NCI-H82 treated with DMSO at 0.1 percent for 48 hours (cell line): Measurements from ENCODE around the gene STAG3.
"Not testable (repeated sequence)": the region's sequence is repeated elsewhere in the genome, so short reads cannot be mapped to it uniquely, and the experiment has no call there.

Source experiments
- DNase-seq: peaks from one replicate; lab custom pipeline; 2025; ENCODE audit not compliant: unreplicated experiment; lab: John Stamatoyannopoulos, UW

The STAG3 gene

DNA sequence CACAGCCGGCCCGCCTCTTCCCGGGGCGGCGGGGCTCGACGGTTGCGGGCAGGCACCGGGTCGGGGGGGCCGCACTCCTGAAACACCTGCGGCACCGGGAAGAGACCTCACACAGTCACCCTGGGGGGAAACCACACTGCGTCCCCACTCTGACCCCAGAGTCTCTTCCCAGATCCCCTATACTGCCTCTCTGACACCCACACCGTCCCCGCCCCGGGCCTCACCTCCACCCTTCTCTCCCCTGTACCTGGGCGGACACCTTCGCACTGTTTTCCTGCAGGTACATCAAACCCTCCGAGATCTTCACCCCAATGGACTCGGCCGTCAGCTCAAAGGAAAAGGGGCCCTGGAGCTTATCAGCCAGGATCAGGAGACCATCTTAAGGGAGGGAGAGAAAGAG, 5.9 kb upstream of the STAG3 start:
- no peak for DNase-seq

DNA sequence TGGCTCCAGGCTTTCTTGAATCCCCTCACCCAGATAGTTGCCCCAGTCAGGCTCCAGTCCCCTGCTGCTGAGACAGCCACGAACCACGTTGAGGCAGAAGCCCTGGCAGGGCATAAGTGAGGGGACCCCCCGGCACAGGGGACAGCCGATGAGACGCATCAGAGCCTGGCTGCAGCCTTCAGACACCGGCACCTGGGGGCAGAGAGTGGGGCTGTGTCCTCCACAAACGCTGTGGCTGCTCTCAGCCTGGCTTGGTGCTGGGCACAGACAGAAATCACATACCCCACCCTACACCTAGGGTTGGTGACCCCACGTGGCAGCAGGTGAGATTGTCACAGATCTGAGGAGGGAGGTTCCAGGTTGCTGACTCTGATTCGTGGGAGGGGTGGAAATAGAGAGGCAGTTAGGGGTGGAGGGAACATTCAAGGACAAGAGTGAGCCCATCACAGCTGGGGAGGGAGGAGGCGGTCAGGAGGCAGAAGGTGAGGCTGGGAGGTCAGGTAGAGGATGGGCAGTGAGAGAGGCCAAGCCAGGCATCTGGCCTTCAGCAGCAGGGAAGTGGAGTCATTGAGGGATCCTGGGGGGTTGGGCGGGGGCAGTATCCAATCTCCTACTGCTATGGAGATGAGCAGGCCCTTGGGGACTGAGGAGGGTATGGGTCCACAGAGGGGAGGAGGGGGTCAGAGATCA, 3.8 kb upstream of the STAG3 start:
- DNase-seq, result no peak

DNA sequence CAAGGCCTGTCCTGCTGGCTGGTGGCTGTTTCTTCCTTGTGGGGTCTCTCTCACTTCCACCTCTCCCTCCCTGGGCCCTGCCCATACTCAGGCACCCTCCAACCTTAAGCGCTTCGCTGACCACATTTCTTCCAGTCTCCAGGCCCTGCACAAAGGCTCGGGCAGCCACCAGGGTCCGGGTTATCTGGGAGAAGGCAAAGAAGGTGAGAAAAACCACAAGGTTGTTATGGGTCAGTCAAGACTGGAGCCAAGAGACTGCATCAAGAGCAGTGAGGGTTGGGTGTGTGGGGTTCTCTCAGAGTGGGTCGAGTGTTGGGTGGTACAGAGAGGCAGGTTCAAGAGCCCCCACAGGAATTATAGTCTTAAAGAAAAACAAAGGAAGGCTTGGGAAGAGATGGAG, 3.1 kb upstream of the STAG3 start:
- DNase-seq, result no peak

DNA sequence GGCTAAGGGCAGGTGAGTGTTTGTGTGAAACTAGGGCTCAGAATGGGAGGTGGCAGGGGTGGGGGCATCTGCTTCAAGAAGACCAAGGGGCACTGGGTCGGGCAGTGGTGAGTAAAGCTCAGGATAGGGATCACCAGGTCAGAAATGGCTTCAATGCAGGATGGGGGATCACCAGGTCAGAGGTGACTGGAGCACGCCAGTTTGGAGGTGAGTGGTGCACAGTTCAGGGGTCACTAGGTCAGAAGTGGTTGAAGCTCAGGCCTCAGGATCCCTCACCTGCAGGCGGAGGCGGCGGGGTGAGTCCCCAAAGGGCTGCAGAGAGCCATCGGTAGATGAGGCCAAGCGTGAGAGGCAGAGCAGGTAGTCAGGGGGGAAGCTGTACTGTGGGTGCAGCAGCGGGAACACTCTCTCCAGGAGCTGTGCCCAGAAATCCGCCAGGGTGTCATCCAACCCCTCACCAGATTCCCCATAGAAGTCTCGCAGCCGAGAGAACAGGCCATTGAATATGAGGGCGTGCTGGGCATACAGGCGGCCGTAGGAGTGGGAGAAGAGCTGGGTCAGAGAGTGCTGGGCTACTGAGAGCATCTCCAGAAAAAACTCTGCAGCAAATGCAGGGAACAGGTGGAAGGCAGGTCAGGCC, 2.3 kb upstream of the STAG3 start:
- no peak for DNase-seq

DNA sequence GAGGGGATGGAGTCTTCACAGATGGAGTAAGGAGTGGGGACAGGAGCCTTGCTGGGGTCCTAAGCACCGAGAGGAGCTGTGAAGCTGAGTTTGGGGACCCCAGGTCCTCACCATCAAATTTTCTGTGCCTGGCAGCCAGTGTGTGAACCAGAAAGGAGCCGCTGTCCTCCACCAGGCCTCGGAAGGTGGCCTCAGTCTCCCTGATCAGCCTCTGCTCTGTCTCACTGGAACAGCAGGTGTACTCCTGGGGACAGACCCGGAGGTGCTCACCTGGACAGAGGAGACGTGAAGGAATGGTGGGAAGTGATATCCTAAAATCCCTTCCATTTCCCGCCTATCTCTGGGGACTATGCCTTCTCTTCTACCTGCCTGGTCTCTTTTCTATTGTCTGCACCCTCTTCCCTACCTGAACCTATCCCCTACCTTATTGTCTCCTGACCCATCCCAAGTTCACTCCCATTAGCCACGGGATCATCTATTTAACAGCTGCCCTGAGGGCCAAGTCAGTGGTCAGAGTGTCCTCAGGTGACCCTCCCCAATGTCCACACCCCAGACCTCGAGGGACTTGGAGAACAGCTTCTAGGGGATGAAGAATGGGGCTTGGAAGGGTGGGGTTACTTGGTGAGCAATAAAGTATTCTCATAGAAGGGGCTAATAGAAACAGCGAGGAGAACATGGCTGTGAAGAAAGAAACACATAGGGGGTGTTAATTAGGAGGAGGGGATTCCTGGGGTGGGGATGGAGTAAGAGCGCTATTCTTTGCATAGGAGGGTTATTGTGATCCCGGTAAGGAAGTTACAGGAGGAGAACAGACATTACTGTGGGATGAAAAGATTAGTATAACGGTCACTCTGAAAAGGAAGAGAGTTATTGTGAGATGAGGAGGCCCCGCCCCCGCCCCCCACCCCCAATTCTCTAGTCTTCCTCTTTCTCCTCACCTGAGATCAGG, 1.3 kb upstream of the STAG3 start:
- DNase-seq, result no peak

DNA sequence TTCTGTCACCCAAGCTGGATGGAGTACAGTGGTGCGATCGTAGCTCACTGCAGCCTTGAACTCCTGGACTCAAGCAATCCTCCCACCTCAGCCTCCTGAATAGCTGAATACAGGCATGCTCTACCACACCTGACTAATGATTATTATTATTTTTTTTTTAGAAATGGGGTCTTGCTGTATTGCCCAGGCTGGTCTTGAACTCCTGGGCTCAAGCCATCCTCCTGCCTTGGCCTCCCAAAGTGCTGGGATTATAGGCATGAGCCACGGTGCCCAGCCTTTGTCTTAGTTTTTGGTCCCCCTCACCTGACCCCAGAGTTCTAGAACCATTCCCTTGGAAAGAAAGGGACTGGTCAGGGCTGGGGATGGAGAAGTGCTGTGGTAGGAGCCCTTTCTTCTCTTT, 2.4 kb downstream of the STAG3 start:
- not testable (repeated sequence) for DNase-seq

DNA sequence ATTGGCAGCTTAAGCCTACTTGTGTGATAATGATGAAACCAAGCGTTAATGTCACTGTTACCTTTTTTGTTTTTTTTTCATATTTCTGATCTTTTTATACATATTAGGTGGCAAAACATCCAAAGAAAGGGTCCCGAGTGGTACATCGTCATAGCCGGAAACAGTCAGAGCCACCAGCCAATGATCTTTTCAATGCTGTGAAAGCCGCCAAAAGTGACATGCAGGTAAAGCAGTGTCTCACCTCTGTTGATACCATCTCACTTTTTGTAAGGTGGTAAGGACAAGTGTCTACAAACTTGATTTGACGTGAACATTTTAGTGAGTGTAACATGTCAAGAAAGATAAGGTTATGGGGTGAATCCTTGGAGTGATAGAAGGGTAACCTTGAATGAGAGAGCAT, 4.9 kb downstream of the STAG3 start:
- not testable (repeated sequence) for DNase-seq

DNA sequence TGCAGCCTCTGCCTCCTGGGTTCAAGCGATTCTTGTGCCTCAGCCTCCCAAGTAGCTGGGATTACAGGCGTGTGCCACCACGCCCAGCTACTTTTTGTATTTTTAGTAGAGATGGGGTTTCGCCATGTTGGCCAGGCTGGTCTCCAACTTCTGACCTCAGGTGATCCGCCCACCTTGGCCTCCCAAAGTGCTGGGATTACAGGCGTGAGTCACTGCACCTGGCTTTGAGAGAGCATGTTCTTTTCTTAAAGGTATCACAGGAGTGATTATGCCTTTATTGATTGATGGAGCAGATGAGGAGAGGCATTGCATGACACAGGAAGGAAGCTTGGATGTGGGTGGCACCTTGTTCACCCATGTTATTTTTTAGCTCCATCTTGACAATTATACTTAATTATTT, 5.4 kb downstream of the STAG3 start:
- not testable (repeated sequence) for DNase-seq

DNA sequence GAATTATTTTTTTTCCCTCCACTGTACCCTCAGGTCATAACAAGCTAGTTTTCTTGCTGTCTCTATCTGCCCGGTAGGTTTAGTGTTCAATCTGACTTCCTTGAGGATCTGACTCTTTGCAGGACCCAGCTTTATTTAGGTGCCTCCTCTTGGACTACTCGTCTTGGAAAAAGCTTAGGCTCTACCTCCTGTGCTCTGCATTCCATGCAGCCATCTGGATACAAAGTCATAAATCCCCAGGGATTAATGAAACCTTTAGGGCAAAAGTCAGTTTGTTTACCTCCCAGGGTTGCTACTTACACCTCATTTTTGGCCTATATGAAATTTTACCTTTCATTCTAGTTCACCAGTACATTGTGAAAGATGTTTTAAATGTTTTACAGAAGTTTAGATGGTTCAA, 8.0 kb downstream of the STAG3 start:
- peak; percentile 77 for DNase-seq

DNA sequence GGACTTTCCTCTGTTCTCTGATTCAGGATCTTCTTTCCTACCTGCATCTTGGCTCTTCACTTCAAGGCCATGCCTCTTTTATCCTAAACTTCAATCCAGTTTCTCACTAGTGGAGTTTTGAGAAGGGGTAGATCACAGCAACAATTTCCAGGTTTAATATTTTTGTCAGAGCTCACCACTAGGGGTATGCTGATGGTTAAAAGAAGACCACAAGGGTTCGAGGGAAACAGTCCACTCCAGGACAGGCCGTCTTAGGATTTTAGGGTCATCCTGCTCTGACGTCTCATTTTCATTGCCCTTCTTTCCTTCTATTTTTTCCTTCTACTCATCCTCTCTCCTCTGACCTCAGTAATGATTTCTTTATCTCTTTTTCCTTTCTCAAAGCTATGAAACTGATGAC, 11.3 kb downstream of the STAG3 start:
- no peak for DNase-seq

DNA sequence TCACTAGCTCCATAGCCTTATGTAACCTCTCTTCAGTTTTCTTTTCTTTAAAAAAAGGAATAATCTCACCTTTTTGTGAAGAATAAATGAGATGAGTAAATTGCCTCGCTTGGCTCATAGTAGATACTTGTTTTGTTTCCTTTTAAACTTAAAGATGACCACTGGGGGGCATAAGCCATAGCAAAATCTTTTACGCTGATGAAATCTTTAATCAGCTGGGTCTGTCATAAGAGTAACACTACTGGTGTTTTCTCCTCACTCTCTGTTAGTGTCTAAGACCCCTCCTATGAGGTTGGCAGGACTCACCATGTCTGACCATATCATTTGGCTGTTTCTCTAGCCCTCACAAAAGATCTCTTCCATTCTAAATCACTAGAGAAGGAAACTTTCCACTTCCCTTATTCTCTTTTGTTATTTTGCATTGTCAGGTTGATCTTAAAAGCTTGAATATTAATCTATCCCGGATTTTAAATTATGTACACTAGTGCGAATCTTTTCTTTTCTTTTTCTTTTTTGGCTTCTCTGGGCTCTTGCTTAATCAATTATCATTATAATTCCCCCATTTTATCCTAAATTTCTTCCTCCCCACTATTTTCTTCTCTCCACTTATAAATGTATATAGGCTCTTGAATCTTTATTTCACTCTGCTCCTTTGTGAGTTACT, 12.5 kb downstream of the STAG3 start:
- no peak for DNase-seq

DNA sequence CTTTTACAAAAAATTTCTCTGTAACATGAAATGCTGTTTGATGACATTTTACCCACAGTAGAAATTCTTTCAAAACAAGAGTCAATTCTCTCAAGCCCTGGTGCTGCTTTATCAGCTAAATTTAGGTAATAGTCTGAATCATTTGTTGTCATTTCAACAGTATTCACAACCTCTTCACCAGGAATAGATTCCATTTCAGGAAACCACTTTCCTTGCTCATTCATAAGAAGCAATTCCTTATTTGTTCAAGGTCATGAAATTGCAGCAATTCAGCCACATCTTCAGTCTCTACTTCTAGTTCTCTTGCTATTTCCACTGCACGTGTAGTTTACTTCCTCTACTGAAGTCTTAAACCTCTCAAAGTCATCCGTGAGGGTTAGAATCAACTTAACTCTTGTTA, 14.1 kb downstream of the STAG3 start:
- DNase-seq, result no peak

DNA sequence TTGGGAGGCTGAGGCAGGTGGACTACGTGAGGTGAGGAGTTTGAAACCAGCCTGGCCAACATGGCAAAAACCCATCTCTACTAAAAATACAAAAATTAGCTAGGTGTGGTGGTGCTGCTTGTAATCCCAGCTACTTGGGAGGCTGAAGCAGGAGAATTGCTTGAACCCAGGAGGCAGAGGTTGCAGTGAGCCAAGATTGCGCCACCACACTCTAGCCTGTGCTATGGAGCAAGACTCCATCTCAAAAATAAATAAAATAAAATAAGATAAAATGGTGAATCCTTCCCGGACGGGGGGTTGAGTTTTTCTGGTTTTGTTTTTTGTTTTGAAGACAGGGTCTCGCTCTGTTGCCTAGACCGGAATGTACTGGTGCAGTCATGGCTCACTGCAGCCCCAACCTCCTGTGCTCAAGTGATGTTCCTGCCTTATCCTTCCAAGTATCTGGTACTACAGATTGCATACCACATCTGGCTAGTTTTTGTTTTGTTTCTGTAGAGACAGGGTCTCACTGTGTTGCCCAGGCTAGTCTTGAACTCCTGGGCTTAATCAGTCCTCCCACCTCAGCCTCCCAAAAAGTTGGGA, 14.7 kb downstream of the STAG3 start:
- DNase-seq, result not testable (repeated sequence)

DNA sequence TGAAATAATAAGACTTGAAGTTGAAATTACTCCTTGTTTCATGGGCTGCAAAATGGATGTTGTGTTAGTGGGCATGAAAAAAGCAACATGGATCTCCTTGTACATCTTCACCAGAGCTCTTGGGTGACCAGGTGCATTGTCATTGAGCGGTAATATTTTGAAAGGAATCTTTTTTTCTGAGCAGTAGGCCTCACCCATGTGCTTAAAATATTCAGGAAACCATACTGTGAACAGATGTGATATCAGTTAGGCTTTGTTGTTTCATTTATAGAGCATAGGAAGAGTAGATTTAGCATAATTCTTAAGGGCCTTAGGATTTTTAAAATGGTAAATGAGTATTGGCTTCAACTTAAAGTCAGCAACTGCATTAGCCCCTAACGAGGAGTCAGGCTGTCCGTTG, 15.3 kb downstream of the STAG3 start:
- no peak for DNase-seq

DNA sequence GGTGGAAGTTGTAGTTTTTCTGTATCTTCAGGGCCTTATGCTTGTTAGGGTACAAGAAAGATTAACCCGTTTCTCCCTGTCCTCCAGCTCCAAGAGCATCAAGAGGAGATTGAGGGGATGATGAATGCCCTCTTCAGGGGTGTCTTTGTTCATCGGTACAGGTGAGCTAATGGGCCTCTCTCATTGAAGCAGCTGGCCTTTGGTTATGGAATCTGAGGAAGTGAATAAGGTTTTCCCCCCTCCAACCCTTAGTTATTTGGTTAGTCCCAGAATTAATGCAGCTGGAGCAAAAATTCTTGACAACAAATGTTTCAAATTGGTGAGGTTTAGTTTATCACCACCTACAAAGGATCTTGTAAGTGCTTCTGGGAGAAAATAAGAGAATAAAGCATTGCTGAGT, 17.5 kb downstream of the STAG3 start:
- no peak for DNase-seq

DNA sequence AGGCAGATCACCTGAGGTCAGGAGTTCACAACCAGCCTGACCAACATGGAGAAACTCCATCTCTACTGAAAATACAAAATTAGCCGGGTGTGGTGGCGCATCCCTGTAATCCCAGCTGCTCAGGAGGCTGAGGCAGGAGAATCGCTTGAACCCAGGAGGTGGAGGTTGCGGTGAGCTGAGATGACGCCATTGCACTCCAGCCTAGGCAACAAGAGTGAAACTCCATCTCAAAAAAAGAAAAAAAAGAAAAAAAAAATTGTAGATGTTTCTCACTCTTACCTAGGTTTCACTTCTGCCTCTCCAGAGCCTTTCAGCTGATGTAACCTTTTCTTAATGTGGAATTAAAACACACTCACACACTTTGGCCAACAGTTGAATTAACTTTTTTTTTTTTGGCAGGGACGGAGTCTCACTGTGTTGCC, 18.2 kb downstream of the STAG3 start:
- not testable (repeated sequence) for DNase-seq

DNA sequence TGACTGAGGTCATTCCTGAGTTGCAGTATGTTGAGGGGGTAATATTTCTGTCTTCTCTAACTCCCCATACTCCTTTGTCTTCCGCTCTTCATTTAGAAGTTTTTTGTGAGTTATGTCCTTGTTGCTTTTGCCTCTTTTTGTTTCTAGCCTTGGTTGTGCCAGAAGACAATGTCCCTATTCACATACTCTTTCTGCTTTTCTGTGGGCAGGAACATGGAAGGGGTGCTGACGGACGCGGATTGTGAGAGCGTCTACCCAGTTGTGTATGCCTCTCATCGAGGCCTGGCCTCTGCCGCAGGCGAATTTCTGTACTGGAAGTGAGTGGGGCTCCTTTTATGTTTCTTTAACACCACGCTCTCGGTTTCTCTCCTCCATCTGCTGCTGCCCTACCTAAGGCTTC, 20.5 kb downstream of the STAG3 start:
- DNase-seq, result no peak

DNA sequence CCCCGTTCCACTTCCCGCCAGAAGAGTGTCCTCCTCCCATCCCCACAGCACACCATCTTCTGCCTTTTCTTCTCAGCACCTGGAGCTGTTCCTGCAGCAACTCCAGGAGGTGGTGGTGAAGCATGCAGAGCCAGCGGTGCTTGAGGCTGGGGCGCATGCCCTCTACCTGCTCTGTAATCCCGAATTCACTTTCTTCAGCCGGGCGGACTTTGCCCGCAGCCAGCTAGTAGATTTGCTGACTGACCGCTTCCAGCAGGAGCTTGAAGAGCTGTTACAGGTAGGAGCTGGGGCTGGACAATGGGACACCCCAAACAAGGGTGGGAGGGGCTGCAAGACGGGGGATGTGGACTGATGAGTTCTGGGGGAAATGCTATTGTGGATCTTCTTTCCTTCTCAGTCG, 23.0 kb downstream of the STAG3 start:
- no peak for DNase-seq

DNA sequence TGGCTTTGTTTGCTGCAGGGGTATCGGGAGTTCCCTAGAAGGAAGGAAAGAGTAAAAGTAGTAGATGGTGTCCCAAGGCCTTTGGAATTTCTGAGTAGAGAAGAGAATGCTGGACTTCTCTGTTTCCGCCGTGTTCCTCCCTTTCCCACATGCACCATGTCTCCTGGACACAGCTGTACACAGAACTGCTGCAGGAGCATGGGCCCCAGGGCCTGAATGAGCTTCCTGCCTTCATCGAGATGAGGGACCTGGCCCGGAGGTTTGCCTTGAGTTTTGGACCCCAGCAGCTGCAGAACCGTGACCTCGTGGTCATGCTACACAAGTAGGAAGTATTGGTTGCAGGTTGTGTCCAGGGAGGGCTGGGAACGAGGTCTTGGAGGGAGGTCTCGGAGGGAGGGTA, 26.7 kb downstream of the STAG3 start:
- no peak for DNase-seq

DNA sequence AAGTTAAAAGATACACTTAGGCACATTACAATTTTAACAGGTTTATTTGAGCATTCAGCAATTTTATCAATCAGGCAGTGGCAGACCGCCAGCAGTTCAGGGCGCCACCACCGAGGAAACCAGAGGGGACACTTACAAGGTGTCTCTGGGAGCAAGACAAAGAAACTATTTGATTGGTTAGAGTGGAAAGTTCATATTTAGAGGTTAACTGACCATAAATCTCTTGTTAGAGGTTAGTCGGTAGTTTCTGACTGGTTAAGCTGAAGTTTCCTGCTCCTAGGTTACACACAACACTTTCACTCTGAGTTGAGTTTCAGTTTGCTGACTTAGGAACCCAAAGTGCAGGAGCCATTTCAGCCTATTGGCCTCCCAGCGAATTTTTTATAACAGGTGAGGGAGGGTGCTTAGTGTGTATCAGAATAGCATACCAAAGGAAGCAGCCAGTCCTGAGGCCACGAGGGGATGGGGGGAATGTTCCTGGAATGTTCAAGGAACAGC, 31.2 kb downstream of the STAG3 start:
- DNase-seq, result no peak

DNA sequence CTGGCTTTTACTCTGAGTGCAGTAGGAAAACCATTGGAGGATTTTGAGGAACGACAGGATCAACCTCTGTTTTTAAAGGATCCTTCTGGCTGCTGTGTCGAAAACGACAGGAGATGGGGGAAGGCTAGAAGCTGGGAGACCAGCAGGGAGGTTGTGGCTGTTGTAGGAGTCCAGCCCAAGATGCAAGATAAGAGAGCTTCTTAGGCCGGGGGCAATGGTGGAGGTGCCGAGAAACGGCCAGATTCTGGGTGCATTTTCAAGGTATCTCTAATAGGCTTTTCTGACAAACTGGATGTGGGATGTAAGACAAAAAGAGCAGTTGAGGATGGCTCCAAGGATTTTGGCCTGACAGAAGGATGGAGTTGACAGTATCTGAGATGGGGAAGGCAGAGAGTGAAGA, 31.8 kb downstream of the STAG3 start:
- DNase-seq, result no peak
